Endothelial cell of umbilical vein (primary cell): Measurements from ENCODE around the gene ETV3. TPM values are rescaled to one million over a fixed set of nuclear protein-coding genes. Genes with fewer than 3 reads are reported as not detected.

ENCODE experiments used
- BruUV-seq: library from RNA; stranded (reverse); fragments of 400-500 nt; replicated peaks from 2 replicates; lab custom pipeline; 2021; lab: Mats Ljungman, UMichigan
- CTCF ChIA-PET: fragments of 300-600, 350-600 bp; sonication (Branson Sonifier 250); formaldehyde crosslinking; loops from one replicate; lab custom pipeline; 2021; ENCODE audit warnings: antibody characterized with exemption, inconsistent platforms; lab: Charles Lee
- POLR2A ChIA-PET: fragments of 300-600, 350-600 bp; sonication (Branson Sonifier 250); formaldehyde crosslinking; loops from one replicate; lab custom pipeline; 2021; ENCODE audit warnings: antibody characterized with exemption, inconsistent platforms; lab: Charles Lee
- DNase-seq: peaks from one replicate; pipeline ENCODE4 v3.0.0-alpha.2; 2011; ENCODE audit warnings: low read depth, low spot score
- FAIRE-seq: peaks from 2 replicates; lab custom pipeline; 2011; peaks lifted over from hg19 to GRCh38; lab: Jason Lieb, UNC
- H2AFZ ChIP-seq: 2 replicates; pipeline ENCODE4 v1.6.0; 2012; ENCODE audit warnings: low read depth, low read length, control low read depth, inconsistent platforms
- H3K27ac ChIP-seq: 2 replicates; pipeline ENCODE4 v1.5.1; 2011; ENCODE audit warnings: low read depth, mild to moderate bottlenecking, control low read depth, low read length, moderate library complexity; ENCODE audit not compliant: insufficient read depth
- H3K27me3 ChIP-seq, 2 experiments: 2 replicates each; pipeline versions ENCODE4 v1.6.0 to v1.6.1; 2011; ENCODE audit warnings: low read length in 2 of 2, mixed read lengths in 1 of 2; ENCODE audit not compliant: control insufficient read depth in 2 of 2, insufficient read depth in 2 of 2
- H3K36me3 ChIP-seq, 2 experiments: 2 replicates in 1 of 2; 3 replicates in 1 of 2; pipeline ENCODE4 v1.5.1; 2011; ENCODE audit warnings: low read length in 2 of 2, mild to moderate bottlenecking in 1 of 2, moderate library complexity in 1 of 2; ENCODE audit not compliant: control insufficient read depth in 2 of 2, insufficient read depth in 2 of 2; ENCODE audit errors: extremely low read depth in 1 of 2
- H3K4me1 ChIP-seq: 3 replicates; pipeline ENCODE4 v1.5.1; 2011; ENCODE audit warnings: mild to moderate bottlenecking, low read length; ENCODE audit not compliant: control insufficient read depth, insufficient read depth; ENCODE audit errors: extremely low read depth
- H3K4me2 ChIP-seq: 2 replicates; pipeline ENCODE4 v1.6.1; 2011; ENCODE audit warnings: low read length, control low read depth, mixed read lengths; ENCODE audit not compliant: insufficient read depth
- H3K4me3 ChIP-seq, 3 experiments: fragments of 200-600 bp in 1 of 3; sonication (generic), shearing (Covaris generic) in 1 of 3; replicated peaks in 1 of 3; 2 replicates each; pipeline ENCODE4 v1.5.1; 2011 to 2016; ENCODE audit warnings: control low read depth in 3 of 3, low read length in 3 of 3, mild to moderate bottlenecking in 2 of 3, inconsistent platforms in 1 of 3, low read depth in 1 of 3, moderate library complexity in 1 of 3; ENCODE audit not compliant: insufficient read depth in 1 of 3
- H3K79me2 ChIP-seq: 2 replicates; pipeline ENCODE4 v1.6.0; 2012; ENCODE audit warnings: low read length, inconsistent platforms; ENCODE audit not compliant: control insufficient read depth, insufficient read depth
- H3K9ac ChIP-seq: replicated peaks from 2 replicates; pipeline ENCODE3; 2011; ENCODE audit warnings: low read length, control low read depth; ENCODE audit not compliant: insufficient read depth; ENCODE audit errors: extremely low read depth
- H3K9me1 ChIP-seq: replicated peaks from 3 replicates; pipeline ENCODE4 v1.6.0; 2011; ENCODE audit warnings: mild to moderate bottlenecking, low read length; ENCODE audit not compliant: control insufficient read depth, insufficient read depth; ENCODE audit errors: extremely low read depth
- H3K9me3 ChIP-seq: replicated peaks from 2 replicates; pipeline ENCODE4 v1.5.1; 2012; ENCODE audit warnings: low read length, inconsistent platforms; ENCODE audit not compliant: control insufficient read depth, insufficient read depth
- H4K20me1 ChIP-seq: replicated peaks from 2 replicates; pipeline ENCODE3; 2011; ENCODE audit warnings: mild to moderate bottlenecking, low read length; ENCODE audit not compliant: control insufficient read depth, insufficient read depth; ENCODE audit errors: extremely low read depth
- EZH2 ChIP-seq: IDR thresholded peaks from 2 replicates; pipeline ENCODE4 v1.6.1; 2012; ENCODE audit warnings: borderline replicate concordance, low read depth, mild to moderate bottlenecking, moderate library complexity, low read length, inconsistent platforms; ENCODE audit not compliant: severe bottlenecking
- FOS ChIP-seq: IDR thresholded peaks from 2 replicates; pipeline ENCODE4 v1.6.1; 2011; ENCODE audit warnings: mild to moderate bottlenecking, low read length, moderate library complexity, borderline replicate concordance; ENCODE audit not compliant: insufficient read depth
- GATA2 ChIP-seq: IDR thresholded peaks from 2 replicates; pipeline ENCODE4 v1.7.0; 2011; ENCODE audit warnings: low read depth, mild to moderate bottlenecking, moderate library complexity, mixed read lengths, low read length; ENCODE audit not compliant: insufficient read length, insufficient read depth
- JUN ChIP-seq: IDR thresholded peaks from 2 replicates; pipeline ENCODE4 v1.6.1; 2011; ENCODE audit warnings: borderline replicate concordance, low read depth; ENCODE audit not compliant: insufficient read length, insufficient read depth
- MYC ChIP-seq: IDR thresholded peaks from one replicate; pipeline ENCODE4 v1.6.1; 2011; ENCODE audit warnings: mild to moderate bottlenecking, low read depth, low read length
- POLR2A ChIP-seq: IDR thresholded peaks from 2 replicates; pipeline ENCODE4 v1.6.1; 2012; ENCODE audit warnings: low read depth, mild to moderate bottlenecking, control low read depth, low read length
- POLR2AphosphoS5 ChIP-seq: IDR thresholded peaks from 2 replicates; pipeline ENCODE4 v1.6.1; 2012; ENCODE audit warnings: low read depth, mild to moderate bottlenecking, control low read depth, low read length, moderate library complexity; ENCODE audit not compliant: insufficient read depth
- dilution Hi-C: fragments of 300-500 bp; cut with MboI; formaldehyde crosslinking; loops from one replicate; pipeline ENCODE4 v1.15.0; 2019; ENCODE audit warnings: low sequenced_read_pairs; ENCODE audit not compliant: extremely low pct_ligation_motif_present
- intact Hi-C: fragments of 100-400 bp; cut with micrococcal nuclease; formaldehyde crosslinking; loops from one replicate; pipeline ENCODE4 v1.10.0; 2022
- polyA plus RNA-seq, 4 experiments: library from polyadenylated mRNA; depleted of rRNA in 3 of 4; stranded (reverse) in 3 of 4; unstranded in 1 of 4; fragments of >200 nt; gene quantifications; 2 replicates each; pipeline versions ENCODE4 v1.2.1 to v1.2.3, GENCODE V29; 2011 to 2012; ENCODE audit warnings: missing spikeins in 1 of 4
- total RNA-seq: library from RNA; stranded (reverse); gene quantifications from 2 replicates; pipeline ENCODE4 v1.2.3, GENCODE V29; 2021
- TF ChIP-seq, protein P1 (sequence below): IDR thresholded peaks from 2 replicates; pipeline ENCODE4 v1.6.1; 2011; ENCODE audit not compliant: insufficient read depth, insufficient read length
- TF ChIP-seq, protein P2 (sequence below), 2 donors: IDR thresholded peaks; 1 replicate in 1 of 2; 2 replicates in 1 of 2; pipeline ENCODE4 v1.5.1; 2011; ENCODE audit warnings: low read length in 2 of 2, mild to moderate bottlenecking in 2 of 2, moderate library complexity in 2 of 2, control low read depth in 1 of 2, inconsistent platforms in 1 of 2, low read depth in 1 of 2; ENCODE audit not compliant: insufficient read depth in 1 of 2; ENCODE audit errors: extremely low read depth in 1 of 2

ETV3 gene
- total and polyA plus RNA-seq, 2 donors (not counting 3 experiments of a cell fraction or from before 2014, with no cell fraction given): 6.8 to 22.3 TPM

DNA sequence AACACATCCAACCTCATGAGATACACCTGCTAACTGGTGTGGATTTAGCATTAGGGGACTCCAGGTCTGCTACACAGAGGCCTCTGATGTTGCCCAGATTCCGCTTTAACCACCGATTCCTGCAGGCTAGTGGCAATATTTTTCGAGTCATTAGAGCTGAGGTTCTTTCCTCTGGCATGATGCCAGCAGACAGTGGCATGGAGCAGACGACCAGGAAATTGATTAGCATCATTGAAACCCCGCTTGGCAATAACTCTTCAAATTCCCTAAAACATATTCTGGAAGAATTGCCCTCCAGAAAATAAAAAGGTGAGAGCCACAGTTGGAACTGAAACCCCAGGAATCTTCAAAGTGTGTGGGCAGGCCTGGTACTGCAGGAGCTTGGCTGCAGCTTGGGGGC, 28.4 kb upstream of the ETV3 start:
- no peak for TF ChIP-seq MYC
- no peak for TF ChIP-seq EZH2
- TF ChIP-seq FOS: no peak
- no peak for TF ChIP-seq POLR2A
- TF ChIP-seq, protein P1, sequence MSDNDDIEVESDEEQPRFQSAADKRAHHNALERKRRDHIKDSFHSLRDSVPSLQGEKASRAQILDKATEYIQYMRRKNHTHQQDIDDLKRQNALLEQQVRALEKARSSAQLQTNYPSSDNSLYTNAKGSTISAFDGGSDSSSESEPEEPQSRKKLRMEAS: no peak
- TF ChIP-seq POLR2AphosphoS5: no peak
- TF ChIP-seq GATA2: no peak
- no peak for TF ChIP-seq JUN
- TF ChIP-seq, protein P2, sequence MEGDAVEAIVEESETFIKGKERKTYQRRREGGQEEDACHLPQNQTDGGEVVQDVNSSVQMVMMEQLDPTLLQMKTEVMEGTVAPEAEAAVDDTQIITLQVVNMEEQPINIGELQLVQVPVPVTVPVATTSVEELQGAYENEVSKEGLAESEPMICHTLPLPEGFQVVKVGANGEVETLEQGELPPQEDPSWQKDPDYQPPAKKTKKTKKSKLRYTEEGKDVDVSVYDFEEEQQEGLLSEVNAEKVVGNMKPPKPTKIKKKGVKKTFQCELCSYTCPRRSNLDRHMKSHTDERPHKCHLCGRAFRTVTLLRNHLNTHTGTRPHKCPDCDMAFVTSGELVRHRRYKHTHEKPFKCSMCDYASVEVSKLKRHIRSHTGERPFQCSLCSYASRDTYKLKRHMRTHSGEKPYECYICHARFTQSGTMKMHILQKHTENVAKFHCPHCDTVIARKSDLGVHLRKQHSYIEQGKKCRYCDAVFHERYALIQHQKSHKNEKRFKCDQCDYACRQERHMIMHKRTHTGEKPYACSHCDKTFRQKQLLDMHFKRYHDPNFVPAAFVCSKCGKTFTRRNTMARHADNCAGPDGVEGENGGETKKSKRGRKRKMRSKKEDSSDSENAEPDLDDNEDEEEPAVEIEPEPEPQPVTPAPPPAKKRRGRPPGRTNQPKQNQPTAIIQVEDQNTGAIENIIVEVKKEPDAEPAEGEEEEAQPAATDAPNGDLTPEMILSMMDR (IDR thresholded peaks at IDR 0.05; ENCODE audit: extremely low read depth in 1 of 2, insufficient read depth in 1 of 2, low read depth in 1 of 2, low read length in 2 of 2): no peak
- H3K9me3 ChIP-seq: no peaks in the 10 kb centered on the region
- no TSS peak for BruUV-seq
- H4K20me1 ChIP-seq: no peaks in the 10 kb centered on the region
- POLR2A ChIA-PET: no interaction called here
- H3K27me3 ChIP-seq: peaks cover 11 to 14% of the 10 kb centered on the region in 2 experiments
- no peak overlapping the region for H3K9ac ChIP-seq
- CTCF ChIA-PET: interaction anchor here (1.1 kb wide), 2 partner anchors 11 to 77 kb away, joined by 4 to 9 read pairs; no protein-coding TSS in a partner anchor
- no peaks in the 10 kb centered on the region for H3K9me1 ChIP-seq
- FAIRE-seq (no peak), DNase-seq (no peak)
- no peak overlapping the region for H3K4me2 ChIP-seq
- H3K36me3 ChIP-seq: no peaks in the 10 kb centered on the region
- H3K79me2 ChIP-seq: no peaks in the 10 kb centered on the region
- H3K4me1 ChIP-seq: no peaks in the 10 kb centered on the region
- H2AFZ ChIP-seq: no peak overlapping the region
- H3K4me3 ChIP-seq: no peak overlapping the region
- intact Hi-C loops (no loop called here), dilution Hi-C loops (no loop called here)
- no peak overlapping the region for H3K27ac ChIP-seq
